HG02943 (cell line): ENCODE measurements around the gene JMJD8.

Experiments used
- ATAC-seq: cut with Tn5 transposase; IDR thresholded peaks from one replicate; pipeline ENCODE4 v1.9.1; 2021; ENCODE audit warnings: mild to moderate bottlenecking, low read depth, moderate library complexity; ENCODE audit not compliant: unreplicated experiment

JMJD8 gene

GRCh38 chr16:684071-684794, at the start of gene JMJD8:
JMJD8 (minus strand) TSS chr16:684334; CDS start chr16:684319, 15 bp downstream.
- peak; percentile 62 for ATAC-seq

GRCh38 chr16:733382-734207, 49.5 kb upstream of the JMJD8 start:
- ATAC-seq: no peak

GRCh38 chr16:732936-733335, 48.8 kb upstream of the JMJD8 start:
- no peak for ATAC-seq

GRCh38 chr16:732332-732731, 48.2 kb upstream of the JMJD8 start:
- ATAC-seq: no peak

- no peak for ATAC-seq
These were observed 46.8 kb upstream of the JMJD8 start for GRCh38 chr16:730666-731509.

GRCh38 chr16:729768-730665, 45.9 kb upstream of the JMJD8 start:
- no peak for ATAC-seq

GRCh38 chr16:728890-729744, 45.0 kb upstream of the JMJD8 start:
- ATAC-seq: no peak

- no peak for ATAC-seq
These were observed 44.2 kb upstream of the JMJD8 start for GRCh38 chr16:728131-728889.

- ATAC-seq: no peak
These were observed 43.3 kb upstream of the JMJD8 start for GRCh38 chr16:727291-727977.

GRCh38 chr16:726438-727290, 42.5 kb upstream of the JMJD8 start, which contains the start of the genes CCDC78 and HAGHL:
CCDC78 (minus strand) TSS chr16:726443; CDS start chr16:726367, 76 bp downstream.
HAGHL (plus strand) TSS chr16:727106; CDS start chr16:727510, 404 bp downstream.
- ATAC-seq: no peak

- ATAC-seq: no peak
These were observed 42.0 kb upstream of the JMJD8 start for GRCh38 chr16:726188-726437.

- no peak for ATAC-seq
These were observed 41.5 kb upstream of the JMJD8 start for GRCh38 chr16:725463-726187.

- no peak for ATAC-seq
These were observed 40.9 kb upstream of the JMJD8 start for GRCh38 chr16:725041-725376.

GRCh38 chr16:724188-725040, 40.3 kb upstream of the JMJD8 start:
- no peak for ATAC-seq

- ATAC-seq: no peak
These were observed 39.6 kb upstream of the JMJD8 start for GRCh38 chr16:723695-724094.
